Measurements from ENCODE around the gene BOD1L1.

Gene BOD1L1

DNA sequence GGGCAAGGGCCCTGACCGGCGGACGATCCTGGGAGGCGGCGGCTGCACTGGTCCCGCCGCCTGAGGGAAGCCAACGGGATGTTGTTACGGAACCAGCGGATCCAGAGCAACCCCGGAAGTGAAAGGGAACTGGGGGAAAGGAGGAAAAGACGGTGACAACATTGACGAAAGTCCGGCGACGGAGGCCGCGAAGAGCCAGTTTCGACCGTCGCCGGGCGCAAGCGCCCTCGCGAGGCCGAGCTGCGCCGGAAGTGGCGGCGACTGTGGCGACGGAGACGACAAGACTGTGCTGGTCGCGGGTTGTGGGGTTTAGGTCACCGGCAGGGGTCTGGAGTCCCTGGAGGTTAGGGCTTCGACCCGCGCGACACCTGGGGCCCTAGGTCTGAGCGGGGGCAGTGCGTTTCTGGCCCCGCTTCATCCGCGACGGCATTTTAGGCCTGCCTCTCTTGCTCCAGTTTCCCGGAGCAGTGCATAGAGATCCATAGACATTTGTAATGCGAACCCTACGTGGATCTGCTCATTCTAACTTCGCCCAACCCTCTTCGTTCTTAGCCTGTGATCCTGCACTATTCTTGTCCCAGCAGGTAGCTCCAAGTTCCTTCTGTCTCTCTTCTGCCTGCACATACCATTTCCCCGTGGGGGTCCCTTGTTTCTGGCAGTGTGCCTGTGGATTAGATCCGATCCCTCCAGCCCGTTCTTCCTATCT is at the start of gene BOD1L1:
TSS of gene BOD1L1 (minus strand) at position 120 of the 706 bp plus-strand sequence. CDS start 138 bp downstream, outside the sequence.
- DNase-seq (ENCODE audit: low spot score), result peak; percentile 90

DNA sequence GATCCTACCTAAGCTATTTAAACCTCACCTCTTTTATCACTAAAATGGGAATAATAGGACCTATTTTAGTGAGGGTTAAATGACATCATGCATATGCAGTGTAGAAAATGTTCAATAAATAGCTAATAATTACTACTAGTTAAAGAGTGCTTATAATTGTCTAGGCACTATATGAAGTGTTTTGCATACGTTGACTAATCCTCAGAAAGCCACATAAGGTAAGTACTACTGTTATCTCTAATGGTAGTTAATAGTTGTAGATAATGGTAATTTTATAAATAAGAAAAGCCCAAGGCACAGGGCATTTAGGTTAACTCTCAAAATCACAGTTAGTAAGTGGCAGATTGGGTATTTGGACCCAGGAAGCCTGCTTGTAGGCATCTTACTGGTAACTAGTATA is 47.4 kb upstream of the BOD1L1 start:
- DNase-seq (ENCODE audit: low spot score), result no peak

DNA sequence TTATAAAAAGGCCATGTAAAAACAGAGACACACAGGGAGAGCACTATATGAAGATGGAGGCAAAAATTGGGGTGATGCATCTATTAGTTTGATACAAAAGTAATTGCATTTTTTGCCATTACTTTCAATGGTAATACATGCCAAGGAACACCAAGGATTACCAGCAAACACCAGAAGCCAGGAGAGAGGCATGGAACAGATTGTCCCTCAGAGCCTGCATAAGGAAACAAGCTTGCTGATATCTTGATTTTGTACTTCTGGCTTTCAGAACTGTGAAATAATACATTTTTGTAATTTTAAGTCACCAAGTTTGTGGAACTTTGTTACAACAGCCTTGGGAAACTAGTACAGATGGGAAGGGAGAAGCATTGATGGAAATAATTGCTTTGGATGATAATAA is 45.6 kb upstream of the BOD1L1 start:
- DNase-seq (ENCODE audit: low spot score), result no peak

DNA sequence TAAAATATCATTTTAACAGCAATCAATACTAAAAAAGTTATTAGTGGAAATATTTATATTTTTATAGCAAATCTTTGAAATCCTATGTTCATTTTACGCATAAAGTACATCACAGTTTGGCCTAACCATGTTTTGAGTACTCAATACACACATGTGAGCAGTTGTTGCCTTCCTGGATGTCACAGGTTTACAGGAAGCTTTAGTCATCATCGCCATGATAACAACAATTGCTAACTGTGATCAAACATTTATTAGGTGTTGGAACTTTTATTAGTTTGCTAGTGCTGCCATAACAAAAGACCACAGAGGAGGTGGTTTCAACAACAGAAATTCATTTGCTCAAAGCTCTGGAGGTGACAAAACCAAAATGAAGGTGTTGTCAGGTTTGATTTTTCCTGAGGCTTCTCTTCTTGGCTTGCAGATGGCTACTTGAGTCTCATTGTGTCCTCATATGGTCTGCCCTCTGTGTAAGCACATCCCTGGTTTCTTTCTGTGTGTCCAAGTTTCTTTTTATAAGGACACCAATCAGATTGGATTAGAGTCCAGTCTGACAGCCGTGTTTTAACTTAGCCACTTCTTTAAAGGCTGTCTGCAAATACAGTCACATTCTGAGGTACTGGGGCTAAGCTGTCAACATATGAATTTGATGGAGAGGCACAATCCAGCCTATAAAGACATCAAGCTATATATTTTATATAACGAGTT is 43.1 kb upstream of the BOD1L1 start:
- DNase-seq (ENCODE audit: low spot score), result no peak

DNA sequence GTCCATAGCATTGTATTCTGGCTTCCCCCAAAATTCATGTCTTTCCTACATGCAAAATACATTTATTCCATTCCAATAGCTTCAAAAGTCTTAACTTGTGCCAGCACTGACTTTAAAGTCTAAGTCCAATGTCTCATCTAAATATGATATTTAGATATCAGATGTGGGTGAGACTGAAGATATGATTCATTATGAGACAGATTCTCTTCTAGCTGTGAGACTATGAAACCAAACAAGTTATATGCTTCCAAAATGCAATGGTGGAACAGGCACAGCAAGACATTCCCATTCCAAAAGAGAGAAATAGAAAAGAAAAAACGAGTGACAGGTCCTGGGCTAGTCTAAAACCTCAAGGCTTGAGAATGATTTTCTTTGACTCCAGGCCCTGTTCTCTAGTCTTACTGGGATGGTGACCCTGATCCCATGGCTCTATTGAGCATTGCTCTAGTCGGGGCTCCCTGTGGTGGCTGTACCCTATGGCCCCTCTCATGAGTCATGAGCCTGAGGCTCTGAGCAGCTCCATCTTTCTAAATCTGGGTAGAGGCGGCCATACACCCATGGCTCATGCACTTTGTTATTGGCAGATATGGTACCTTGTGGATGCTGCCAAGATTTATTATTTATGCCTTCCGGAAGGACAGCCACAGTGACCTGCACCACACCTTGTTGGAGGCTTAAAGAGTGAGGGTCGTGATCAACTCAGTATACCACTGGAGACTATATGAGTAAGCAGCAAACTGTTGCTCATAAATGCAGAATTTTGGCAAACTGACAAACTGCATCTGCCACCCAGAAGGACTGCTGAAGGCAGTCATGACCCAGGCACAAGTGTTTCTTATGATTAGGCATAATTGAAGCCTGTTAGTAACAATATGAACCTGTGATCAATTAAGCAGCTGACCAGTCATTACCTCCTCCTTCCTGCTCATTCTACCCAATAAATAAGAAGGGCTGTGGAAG is 38.5 kb upstream of the BOD1L1 start:
- DNase-seq (ENCODE audit: low spot score), result no peak

DNA sequence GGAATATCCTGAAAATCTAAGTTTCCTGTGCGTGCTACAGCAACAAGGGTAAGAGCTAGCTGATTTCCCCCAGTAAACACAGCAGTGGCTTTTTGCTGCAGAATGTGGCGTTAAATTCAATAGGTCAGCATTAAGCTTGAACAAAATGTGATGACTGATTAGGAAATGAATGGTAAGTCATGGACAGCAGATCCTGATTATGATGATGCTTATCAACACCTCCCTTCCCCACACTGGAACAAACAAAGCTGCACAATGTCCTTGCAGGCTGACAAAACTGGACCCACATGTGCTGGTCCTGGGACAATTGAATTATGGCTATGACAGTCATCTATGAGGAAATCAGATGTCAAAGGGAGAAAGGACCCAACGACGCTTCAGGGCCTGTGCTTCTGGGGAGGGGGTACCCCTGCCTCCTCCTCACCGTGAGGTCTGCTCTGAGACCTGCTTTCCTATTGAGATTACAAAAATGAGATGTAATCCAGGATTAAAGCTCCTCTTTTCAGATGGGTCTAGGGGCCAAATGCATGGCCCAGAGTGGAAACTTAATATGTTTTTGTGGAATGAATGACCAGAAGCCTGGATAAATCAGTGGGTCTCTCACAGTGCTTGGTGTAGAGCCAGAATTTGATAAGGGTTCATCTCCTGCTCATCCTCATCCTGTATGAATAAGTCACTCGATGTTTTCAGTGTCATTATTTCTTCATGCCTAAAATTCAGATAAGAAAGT is 32.0 kb upstream of the BOD1L1 start:
- DNase-seq (ENCODE audit: low spot score), result no peak

DNA sequence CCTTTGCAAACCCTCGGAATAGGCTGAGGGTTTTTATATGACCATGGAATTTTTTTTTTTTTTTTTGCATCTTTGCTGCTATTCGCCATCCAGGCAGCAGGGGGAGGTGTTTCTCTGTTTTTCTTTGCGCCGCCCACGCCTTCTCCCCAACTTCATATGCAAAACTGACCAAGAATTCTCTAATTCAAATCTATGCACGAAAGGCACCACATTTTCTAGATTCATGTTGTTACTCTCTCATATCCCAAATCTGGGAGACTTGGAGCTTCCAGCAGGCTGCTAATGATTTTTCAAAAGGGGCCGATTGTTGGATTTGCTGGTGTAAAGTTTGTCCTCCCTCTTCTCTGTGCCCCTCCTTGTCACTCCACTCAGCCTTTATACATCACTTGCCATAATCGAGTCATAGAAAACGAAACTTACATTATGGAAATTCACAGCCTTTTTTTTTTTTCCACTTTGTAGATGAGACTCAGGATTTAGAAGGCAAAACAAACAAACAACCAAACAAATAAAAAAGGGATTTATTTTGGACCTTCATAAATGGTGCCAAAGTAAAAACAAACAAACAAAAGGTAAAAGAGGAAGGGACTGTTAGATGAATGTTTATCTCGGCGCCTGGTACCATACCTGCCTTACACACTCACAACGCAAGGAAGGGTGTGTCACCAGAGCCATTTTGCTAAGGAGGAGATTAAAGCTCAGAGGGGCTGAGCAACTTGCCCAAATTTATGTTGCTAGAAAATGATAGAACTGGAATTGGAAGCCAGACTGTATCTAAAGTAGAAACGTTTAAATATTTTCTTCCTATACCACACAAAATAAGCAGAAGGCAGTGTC is 29.3 kb upstream of the BOD1L1 start:
- DNase-seq (ENCODE audit: low spot score), result peak; percentile 65

DNA sequence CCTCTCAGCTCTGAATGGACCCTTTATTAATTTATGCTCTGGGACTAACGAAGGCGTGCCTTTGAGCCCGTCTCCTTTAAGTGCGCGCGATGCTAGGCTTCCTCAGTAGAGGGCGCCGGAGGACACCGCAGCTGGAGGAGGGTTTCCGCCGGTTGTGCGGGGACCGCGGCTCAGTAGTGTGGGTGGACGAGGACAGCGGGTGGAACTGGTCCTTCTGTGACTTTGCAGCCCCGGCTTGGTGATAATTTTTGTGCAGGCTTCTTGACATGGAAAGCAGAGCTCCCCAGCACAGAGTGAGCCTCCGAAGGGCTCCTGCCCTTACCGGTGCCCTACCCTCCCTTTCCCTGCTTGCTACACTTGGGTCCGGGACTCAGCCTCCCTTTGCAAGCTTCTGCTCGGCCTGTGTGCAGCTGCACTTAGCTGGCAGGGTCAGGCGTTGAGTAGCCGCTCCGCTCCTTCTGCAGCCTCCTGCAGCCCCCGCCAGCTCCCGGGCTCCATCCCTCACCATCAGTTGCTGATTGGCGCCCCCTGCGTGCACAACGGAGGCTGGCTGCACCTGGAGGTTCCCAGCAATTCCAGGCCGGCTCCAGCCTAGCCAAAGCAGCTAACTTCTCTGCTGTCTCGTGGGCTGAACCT is 26.8 kb upstream of the BOD1L1 start:
- peak; percentile 79 for DNase-seq (ENCODE audit: low spot score)

DNA sequence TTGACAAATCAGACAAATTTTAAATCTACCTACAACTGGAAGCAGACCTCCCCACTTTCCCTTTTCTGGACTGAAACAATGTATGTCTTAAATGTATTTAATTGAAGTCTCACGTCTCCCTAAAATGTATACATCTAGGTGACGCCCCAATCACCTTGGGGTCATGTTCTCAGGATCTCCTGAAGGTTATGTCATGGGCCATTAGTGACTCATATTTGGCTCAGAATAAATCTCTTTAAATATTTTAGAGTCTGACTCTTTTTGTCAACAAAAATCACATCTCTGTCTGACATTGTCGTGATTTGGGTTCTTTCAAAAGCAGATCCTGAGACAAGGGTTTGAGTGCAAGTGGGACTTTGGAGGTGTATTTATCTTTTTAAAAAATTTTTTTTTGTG is 26.2 kb upstream of the BOD1L1 start:
- DNase-seq (ENCODE audit: low spot score), result no peak

DNA sequence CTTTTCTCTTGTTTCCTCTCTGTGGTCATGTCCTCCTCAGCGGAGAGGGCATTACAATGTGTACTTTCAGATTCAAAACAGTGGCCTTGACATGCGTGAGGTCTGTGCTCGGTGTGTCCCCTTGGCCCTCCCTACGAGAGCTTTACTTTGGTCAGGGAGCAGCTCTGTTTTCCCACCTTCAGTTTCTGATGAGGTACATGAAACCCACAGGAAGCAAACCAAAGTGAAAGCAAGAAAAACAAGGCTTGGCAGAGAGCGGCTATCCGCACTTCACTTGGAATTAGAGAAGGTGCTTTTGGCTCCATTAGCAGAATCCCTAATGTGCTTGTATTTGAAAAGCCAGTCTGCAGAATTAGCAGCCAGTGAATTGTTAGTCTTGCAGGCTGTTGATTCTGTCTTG is 19.5 kb upstream of the BOD1L1 start:
- DNase-seq (ENCODE audit: low spot score), result no peak

DNA sequence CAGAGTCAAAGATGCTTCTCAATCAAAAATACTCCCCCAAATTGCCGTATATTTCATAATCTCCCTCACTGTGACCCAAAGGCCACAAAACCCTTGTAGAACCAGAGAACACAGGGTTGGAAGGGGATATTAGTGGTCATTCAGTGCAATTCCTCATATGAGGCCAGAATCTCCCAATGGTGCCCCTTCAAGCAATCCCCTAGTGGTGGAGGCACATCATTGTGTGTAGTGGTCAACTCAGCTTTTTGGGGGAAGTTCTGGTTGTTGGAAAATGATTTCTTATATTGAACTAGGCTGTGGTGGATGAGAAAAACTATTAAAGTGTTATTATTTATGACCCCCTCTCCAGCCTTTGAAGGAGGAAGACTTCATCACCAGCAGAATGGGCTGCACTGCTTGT is 17.6 kb upstream of the BOD1L1 start:
- no peak for DNase-seq (ENCODE audit: low spot score)

DNA sequence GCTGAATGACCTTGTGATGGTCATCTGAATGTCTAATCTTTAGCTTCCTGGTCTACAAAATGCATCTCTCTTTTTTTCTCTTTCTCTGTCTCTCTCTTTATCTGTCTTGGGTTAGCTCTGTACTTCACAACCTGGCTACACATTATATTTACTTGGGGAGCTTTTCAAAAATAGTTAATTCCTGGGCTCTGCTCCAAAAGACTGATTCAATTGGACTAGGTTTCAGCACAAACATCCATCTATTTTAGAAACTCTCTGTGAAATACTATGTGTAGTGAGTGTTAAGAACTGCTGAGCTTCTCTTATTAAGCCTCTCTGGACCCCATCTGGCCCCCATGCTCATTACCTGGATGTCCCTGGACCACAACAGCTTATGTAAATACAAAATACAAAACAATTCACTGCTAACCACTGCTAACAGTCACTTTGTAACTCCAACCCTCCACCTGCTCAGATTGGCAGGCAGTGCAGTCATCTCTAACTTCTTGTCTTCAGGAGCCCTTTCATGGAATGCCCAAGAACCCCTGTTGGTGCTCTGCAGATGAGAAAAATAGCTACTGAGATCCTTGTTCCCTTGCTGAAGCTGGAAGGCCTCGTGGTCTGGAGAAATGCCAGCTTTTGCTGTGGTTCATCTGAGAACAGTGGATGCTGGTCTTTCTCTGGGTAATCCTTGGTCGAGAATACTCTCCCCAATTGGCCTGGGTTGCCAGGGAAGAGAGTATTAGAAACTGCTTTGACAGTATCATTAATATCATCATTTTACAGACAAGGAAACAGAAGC is 14.8 kb upstream of the BOD1L1 start:
- DNase-seq (ENCODE audit: low spot score), result no peak

DNA sequence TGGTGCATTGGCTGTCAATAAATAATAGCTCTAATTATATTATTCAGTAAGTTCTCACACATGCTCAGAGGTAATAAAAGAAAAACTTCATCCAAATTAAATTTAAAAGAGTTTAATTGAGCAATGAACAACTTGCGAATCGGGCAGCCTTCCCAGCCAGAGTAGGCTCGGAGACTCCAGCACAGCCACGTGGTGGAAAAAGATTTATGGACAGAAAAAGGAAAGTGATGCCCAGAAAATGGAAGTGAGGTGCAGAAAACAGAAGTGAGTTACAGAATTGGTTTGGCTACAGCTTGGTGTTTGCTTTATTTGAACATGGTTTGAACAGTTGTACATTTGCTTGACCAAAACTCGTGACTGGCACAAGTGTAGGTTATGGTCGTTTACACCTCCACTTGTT is 13.6 kb upstream of the BOD1L1 start:
- no peak for DNase-seq (ENCODE audit: low spot score)

DNA sequence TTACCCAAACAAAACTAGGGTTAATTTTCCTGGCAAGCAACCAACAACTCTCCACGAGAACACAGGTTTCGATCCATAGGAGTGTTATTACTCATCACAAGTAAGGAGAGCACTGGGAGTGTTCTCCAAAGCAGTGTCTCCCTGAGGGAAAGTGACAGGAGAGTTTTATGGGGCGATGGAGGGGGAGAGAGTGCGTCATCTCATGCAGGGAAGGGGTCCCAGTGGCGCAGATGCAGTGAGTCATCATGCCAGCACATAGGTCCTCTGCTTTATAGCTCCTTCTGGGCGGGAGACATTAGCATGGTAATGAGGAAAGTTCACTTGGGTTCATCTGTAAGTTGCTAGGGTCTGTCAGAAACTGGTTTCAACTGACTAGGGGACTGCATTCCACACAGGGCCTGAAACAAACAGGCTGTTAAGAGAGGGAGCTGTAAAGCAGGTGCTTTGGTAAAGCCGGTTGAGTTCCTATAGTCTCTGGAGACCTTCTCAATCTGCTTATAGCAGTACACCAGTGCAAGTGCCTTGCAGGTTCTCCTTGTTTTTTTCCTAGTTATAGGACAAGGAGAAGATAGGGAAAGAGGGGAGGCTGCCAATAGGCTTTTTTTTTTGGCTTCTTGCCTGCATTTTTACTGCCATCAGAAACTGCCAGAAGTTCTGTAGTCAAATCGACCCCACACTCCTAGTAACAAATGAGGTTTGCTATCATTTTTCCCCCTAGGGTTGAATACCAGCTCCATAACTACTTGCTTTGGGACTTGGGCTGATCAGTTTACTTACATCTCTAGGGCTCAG is 12.8 kb upstream of the BOD1L1 start:
- DNase-seq (ENCODE audit: low spot score), result peak; percentile 73

DNA sequence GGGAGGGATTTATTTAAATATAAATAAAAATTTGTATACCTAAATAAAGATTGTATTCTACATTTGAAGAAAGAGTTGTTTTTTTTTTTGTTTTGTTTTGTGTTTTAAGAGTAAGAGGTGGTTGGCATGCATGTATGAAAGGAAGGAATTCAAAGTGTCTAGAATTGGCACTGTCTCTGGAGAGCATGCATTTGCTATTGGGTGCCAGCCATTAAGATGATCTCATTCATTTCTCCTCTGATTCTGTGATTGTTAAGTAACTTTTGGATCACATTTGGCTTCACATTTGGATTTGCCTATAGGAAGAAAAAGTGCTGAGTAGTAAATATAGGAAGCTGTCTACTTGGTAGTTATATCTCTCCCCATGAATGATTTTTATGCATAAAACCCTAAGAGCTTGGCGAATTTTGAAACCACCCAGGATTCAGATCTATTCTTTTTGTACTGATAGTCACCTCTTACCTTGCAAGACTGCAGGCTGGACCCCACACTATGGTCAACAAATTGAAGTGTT is 7.8 kb upstream of the BOD1L1 start:
- DNase-seq (ENCODE audit: low spot score), result no peak

DNA sequence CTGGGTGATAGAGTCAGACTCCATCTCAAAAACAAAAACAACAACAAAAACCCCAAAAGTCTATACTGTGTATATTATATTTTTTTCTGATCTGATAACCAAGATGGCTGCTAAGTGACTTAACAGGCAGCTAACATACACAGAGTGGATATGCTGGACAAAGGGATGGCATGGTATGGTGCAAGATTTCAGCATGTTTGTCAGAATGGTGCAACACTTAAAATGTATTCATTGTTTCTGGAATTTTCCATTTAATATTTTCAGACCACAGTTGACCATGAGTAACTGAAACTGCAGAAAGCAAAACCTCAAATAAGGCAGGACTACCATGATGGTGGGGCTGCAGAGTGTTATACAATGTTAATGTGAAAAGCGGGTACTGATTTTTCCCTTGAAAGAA is 6.1 kb upstream of the BOD1L1 start:
- no peak for DNase-seq (ENCODE audit: low spot score)

DNA sequence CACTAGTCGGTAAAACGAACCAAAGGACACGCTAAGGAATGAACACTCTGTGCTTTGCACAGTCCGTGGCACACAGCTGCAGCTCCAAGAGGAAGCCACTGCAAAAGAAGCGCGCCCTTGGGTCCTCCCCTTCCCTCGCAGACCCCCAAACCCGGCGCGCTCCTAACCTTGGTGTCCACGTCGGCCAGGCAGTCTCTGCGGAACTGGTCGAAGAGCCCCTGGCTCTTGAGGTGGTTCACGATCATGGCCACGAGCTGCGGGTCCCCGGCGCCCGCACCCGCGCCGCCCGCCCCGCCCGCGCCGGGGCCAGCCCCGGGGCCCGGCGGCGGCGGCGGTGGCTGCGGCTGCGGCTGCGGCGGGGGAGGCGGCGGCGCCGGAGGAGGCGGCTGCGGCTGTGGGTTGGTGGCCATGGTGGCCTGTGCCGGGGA is 333 bp downstream of the BOD1L1 start:
- no peak for DNase-seq (ENCODE audit: low spot score)

DNA sequence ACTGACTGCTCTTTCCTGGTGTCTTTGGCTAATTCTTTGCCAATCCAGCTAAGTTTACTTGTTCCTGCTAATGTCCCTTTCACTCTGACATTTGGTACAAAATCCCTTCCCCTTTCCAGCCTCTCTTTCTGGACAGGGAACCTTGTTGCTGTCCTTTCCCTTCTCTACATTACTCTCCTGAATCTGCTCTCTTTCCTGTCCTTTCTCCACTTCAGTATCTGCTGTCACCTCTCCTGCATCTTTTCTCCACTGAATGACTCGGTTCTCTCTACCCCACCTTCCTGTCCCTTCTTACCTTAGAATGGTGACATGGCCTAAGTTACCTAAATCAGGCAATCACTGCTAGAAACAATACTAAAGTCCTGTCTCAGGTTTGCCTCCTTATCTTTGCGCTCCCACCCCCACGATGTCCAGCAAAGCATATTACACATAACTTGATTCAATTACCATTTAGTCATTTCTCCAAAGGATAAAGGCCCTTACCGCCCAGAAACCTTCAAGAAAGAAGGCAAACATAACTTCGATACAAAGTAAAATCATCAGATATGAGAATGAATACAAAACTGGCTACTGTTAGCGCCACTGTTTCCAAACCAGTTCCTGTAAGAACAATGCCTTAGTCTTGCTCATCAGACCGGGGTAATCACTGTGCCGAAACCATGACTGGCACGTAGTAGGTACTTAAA is 890 bp downstream of the BOD1L1 start:
- DNase-seq (ENCODE audit: low spot score), result no peak
